NCI-H2029 treated with DMSO at 0.1 percent for 48 hours (cell line): ENCODE measurements around the gene GLT8D2.
A peak's percentile ranks its signal among the peaks of the same experiment; 100 is the strongest.

ENCODE experiments used
- DNase-seq: peaks from one replicate; lab custom pipeline; 2025; lab: John Stamatoyannopoulos, UW

The GLT8D2 gene

GRCh38 chr12:104049903-104050356, at the start of gene GLT8D2:
GLT8D2 (minus strand) TSS chr12:104050187; CDS start chr12:104019648, 30,539 bp downstream.
- DNase-seq, result no peak

- no peak for DNase-seq
Observed at GRCh38 chr12:104097954-104098353, 48.0 kb upstream of the GLT8D2 start.

- no peak for DNase-seq
Observed at GRCh38 chr12:104095289-104095688, 45.3 kb upstream of the GLT8D2 start.

- no peak for DNase-seq
Observed at GRCh38 chr12:104094284-104094683, 44.3 kb upstream of the GLT8D2 start.

- no peak for DNase-seq
Observed at GRCh38 chr12:104091136-104091535, 41.1 kb upstream of the GLT8D2 start.

- no peak for DNase-seq
Observed at GRCh38 chr12:104090685-104091084, 40.7 kb upstream of the GLT8D2 start.

GRCh38 chr12:104083769-104084475, 33.9 kb upstream of the GLT8D2 start:
- DNase-seq, result no peak

- no peak for DNase-seq
Observed at GRCh38 chr12:104080764-104081163, 30.8 kb upstream of the GLT8D2 start.

GRCh38 chr12:104079024-104079423, 29.0 kb upstream of the GLT8D2 start:
- no peak for DNase-seq

GRCh38 chr12:104073699-104074098, 23.7 kb upstream of the GLT8D2 start:
- no peak for DNase-seq

GRCh38 chr12:104072099-104072498, 22.1 kb upstream of the GLT8D2 start:
- no peak for DNase-seq

GRCh38 chr12:104064842-104065427, 14.9 kb upstream of the GLT8D2 start:
- no peak for DNase-seq

- peak; percentile 53 for DNase-seq
Observed at GRCh38 chr12:104064031-104064841, 14.2 kb upstream of the GLT8D2 start, which contains the start of gene HCFC2. HCFC2 (plus strand) TSS chr12:104064531; CDS start chr12:104064561, 30 bp downstream.

- DNase-seq, result no peak
Observed at GRCh38 chr12:104063712-104064030, 13.7 kb upstream of the GLT8D2 start.

- no peak for DNase-seq
Observed at GRCh38 chr12:104060791-104061190, 10.8 kb upstream of the GLT8D2 start.

- no peak for DNase-seq
Observed at GRCh38 chr12:104059963-104060362, 10.0 kb upstream of the GLT8D2 start.

GRCh38 chr12:104058802-104059201, 8.8 kb upstream of the GLT8D2 start:
- DNase-seq, result no peak

GRCh38 chr12:104057771-104058197, 7.8 kb upstream of the GLT8D2 start:
- peak; percentile 11 for DNase-seq

GRCh38 chr12:104056419-104056972, 6.5 kb upstream of the GLT8D2 start:
- no peak for DNase-seq

- peak; percentile 98 for DNase-seq
Observed at GRCh38 chr12:104055686-104056388, 5.8 kb upstream of the GLT8D2 start.

GRCh38 chr12:104054681-104055346, 4.8 kb upstream of the GLT8D2 start:
- DNase-seq, result no peak
